Neural cell (in vitro differentiated cells): ENCODE measurements around the gene ZNF624.

Experiments used
- CTCF ChIP-seq: fragments of 450-650 bp; IDR thresholded peaks from 2 replicates; pipeline ENCODE4 v1.5.1; 2014; ENCODE audit warnings: antibody characterized with exemption, mild to moderate bottlenecking, moderate library complexity; ENCODE audit not compliant: poor library complexity, severe bottlenecking
- EP300 ChIP-seq: fragments of 450-650 bp; conservative IDR thresholded peaks from 2 replicates; pipeline ENCODE4 v1.6.1; 2014; ENCODE audit warnings: antibody characterized with exemption, mild to moderate bottlenecking, moderate library complexity; ENCODE audit not compliant: poor library complexity, severe bottlenecking
- EZH2 ChIP-seq: fragments of 200-600, 300-800 bp; shearing (Covaris generic), sonication (generic); IDR thresholded peaks from 2 replicates; pipeline ENCODE4 v1.6.1; 2014; ENCODE audit warnings: antibody characterized with exemption, low read length, borderline replicate concordance, mild to moderate bottlenecking; ENCODE audit not compliant: insufficient read depth, poor library complexity, severe bottlenecking
- MXI1 ChIP-seq: fragments of 450-650 bp; conservative IDR thresholded peaks from 2 replicates; pipeline ENCODE4 v1.6.1; 2014; ENCODE audit warnings: antibody characterized with exemption, mild to moderate bottlenecking; ENCODE audit not compliant: poor library complexity, severe bottlenecking
- POLR2AphosphoS5 ChIP-seq: IDR thresholded peaks from 2 replicates; pipeline ENCODE4 v1.6.1; 2012
- RAD21 ChIP-seq: fragments of 450-650 bp; conservative IDR thresholded peaks from 2 replicates; pipeline ENCODE4 v1.6.1; 2014; ENCODE audit warnings: antibody characterized with exemption, mild to moderate bottlenecking, moderate library complexity
- REST ChIP-seq: IDR thresholded peaks from 2 replicates; pipeline ENCODE4 v1.6.1; 2012; ENCODE audit warnings: borderline replicate concordance
- SMC3 ChIP-seq: fragments of 450-650 bp; conservative IDR thresholded peaks from 2 replicates; pipeline ENCODE4 v1.6.1; 2014; ENCODE audit warnings: antibody characterized with exemption, mild to moderate bottlenecking, moderate library complexity; ENCODE audit not compliant: poor library complexity
- TAF1 ChIP-seq: IDR thresholded peaks from 2 replicates; pipeline ENCODE4 v1.6.1; 2012; ENCODE audit warnings: low read depth

GRCh38 chr17:16593356-16594102 lies 60.1 kb downstream of the ZNF624 start:
- no peak for TF ChIP-seq CTCF
- TF ChIP-seq EP300: no peak
- TF ChIP-seq REST: no peak
- no peak for TF ChIP-seq MXI1
- TF ChIP-seq EZH2: no peak
- TF ChIP-seq TAF1: no peak
- TF ChIP-seq POLR2AphosphoS5: no peak
- no peak for TF ChIP-seq RAD21
- TF ChIP-seq SMC3: no peak
